SU-DHL-6 (cell line): ENCODE data around the gene NTF4.

Experiments used
- EZH2phosphoT487 ChIP-seq: fragments of 200-600 bp; sonication (generic), shearing (Covaris generic); conservative IDR thresholded peaks from 2 replicates; pipeline ENCODE4 v1.6.1; 2018; ENCODE audit warnings: mild to moderate bottlenecking, antibody characterized with exemption, low read length, moderate library complexity, mixed read lengths
- TF ChIP-seq, protein P1 (sequence below): fragments of 200-600 bp; sonication (generic); IDR thresholded peaks from one replicate; pipeline ENCODE4 v1.5.1; 2017; ENCODE audit warnings: antibody characterized with exemption, mild to moderate bottlenecking, low read length, moderate library complexity; ENCODE audit not compliant: insufficient read depth, poor library complexity, severe bottlenecking

DNA sequence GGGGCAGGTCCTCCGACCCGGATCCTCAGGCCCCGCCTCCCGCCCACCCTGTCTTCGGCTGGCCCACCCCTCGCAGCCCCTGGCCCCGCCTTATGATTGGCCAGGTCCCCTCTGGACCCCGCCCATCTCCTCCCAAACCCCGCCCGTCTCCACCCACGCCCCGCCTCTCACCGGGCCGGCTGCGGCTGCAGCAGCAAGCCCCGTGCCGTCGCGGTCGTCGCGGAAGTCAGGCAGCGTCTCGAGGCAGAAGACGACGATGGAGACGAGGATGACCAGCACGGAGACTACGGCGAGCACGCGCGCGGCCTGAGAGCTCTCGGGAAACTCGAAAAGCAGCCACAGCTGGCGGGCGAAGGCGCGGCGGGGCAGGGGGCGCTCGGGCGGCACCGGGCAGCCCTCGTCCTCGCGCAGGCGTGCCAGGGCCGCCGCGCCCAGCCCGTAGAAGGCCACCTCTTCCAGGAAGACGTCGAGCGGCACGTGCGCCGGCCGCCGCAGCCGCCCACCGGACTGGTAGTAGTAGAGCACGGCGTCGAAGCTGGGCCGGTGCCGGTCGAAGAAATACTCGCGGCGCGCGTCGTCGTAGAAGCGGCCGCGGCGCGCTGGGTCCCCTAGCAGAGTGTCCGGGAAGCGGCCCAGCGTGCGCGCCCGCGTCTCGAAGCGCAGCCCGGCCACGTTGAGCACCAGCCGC, 7.4 kb upstream of the NTF4 start:
- TF ChIP-seq, protein P1, sequence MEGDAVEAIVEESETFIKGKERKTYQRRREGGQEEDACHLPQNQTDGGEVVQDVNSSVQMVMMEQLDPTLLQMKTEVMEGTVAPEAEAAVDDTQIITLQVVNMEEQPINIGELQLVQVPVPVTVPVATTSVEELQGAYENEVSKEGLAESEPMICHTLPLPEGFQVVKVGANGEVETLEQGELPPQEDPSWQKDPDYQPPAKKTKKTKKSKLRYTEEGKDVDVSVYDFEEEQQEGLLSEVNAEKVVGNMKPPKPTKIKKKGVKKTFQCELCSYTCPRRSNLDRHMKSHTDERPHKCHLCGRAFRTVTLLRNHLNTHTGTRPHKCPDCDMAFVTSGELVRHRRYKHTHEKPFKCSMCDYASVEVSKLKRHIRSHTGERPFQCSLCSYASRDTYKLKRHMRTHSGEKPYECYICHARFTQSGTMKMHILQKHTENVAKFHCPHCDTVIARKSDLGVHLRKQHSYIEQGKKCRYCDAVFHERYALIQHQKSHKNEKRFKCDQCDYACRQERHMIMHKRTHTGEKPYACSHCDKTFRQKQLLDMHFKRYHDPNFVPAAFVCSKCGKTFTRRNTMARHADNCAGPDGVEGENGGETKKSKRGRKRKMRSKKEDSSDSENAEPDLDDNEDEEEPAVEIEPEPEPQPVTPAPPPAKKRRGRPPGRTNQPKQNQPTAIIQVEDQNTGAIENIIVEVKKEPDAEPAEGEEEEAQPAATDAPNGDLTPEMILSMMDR: no peak
- no peak for TF ChIP-seq EZH2phosphoT487
